HepG2 (cell line): ENCODE results near the gene GRM8.

ENCODE experiments used
- CENPT ChIP-seq: sonication (generic); formaldehyde crosslinking; IDR thresholded peaks from 2 replicates; pipeline ENCODE4 v1.8.0; 2022; ENCODE audit warnings: low read depth, mild to moderate bottlenecking, moderate library complexity, missing genetic modification reagents
- GABPA ChIP-seq, 2 experiments: IDR thresholded peaks; 2 replicates each; pipeline ENCODE4 v1.6.1; 2011 to 2016; ENCODE audit warnings: low read depth in 2 of 2, low read length in 1 of 2, missing biosample characterization in 1 of 2, missing genetic modification characterization in 1 of 2
- MLLT10 ChIP-seq: sonication (generic); formaldehyde crosslinking; IDR thresholded peaks from 2 replicates; pipeline ENCODE4 v1.4.0; 2020; ENCODE audit warnings: missing genetic modification reagents
- PHB2 ChIP-seq: fragments of 450-650 bp; IDR thresholded peaks from 2 replicates; pipeline ENCODE4 v1.6.1; 2018; ENCODE audit not compliant: partially characterized antibody
- POLR2A ChIP-seq, 2 experiments: IDR thresholded peaks; 2 replicates each; pipeline ENCODE4 v1.6.1; 2011; ENCODE audit warnings: low read depth in 2 of 2, low read length in 2 of 2, mild to moderate bottlenecking in 1 of 2, moderate library complexity in 1 of 2; ENCODE audit not compliant: insufficient read depth in 1 of 2
- SMAD1 ChIP-seq: sonication (generic); formaldehyde crosslinking; IDR thresholded peaks from 2 replicates; pipeline ENCODE4 v1.4.0; 2020; ENCODE audit warnings: missing genetic modification reagents, low read depth, mild to moderate bottlenecking, borderline replicate concordance
- TF ChIP-seq, protein P1 (sequence below): IDR thresholded peaks from 2 replicates; pipeline ENCODE4 v1.6.1; 2016; ENCODE audit warnings: low read depth, control low read depth

DNA sequence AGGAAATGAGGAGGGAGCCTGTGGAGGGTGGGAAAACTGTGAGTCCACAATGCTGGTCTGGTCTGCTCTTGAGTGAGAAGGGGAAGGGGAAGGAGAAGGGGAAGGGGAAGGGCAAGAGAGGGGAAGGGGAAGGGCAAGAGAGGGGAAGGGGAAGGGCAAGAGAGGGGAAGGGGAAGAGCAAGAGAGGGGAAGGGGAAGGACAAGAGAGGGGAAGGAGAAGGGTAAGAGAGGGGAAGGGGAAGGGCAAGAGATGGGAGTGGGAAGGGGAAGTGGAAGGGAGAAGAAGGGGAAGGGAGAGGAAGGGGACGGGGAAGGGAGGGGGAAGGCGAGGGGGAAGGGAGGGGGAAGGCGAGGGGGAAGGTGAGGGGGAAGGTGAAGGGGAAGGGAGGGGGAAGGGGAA, 213.2 kb downstream of the GRM8 start:
- TF ChIP-seq MLLT10 (no peak), CENPT (no peak), PHB2 (no peak), SMAD1 (CRISPR knock-in tag) (no peak), POLR2A (IDR thresholded peaks at IDR 0.05; ENCODE audit: insufficient read depth in 1 of 2, low read depth in 2 of 2, low read length in 2 of 2) (no peak), GABPA (IDR thresholded peaks at IDR 0.05; ENCODE audit: low read depth, low read length) (no peak), GABPA (CRISPR knock-in tag; IDR thresholded peaks at IDR 0.05; ENCODE audit: low read depth) (no peak)
- TF ChIP-seq, protein P1, sequence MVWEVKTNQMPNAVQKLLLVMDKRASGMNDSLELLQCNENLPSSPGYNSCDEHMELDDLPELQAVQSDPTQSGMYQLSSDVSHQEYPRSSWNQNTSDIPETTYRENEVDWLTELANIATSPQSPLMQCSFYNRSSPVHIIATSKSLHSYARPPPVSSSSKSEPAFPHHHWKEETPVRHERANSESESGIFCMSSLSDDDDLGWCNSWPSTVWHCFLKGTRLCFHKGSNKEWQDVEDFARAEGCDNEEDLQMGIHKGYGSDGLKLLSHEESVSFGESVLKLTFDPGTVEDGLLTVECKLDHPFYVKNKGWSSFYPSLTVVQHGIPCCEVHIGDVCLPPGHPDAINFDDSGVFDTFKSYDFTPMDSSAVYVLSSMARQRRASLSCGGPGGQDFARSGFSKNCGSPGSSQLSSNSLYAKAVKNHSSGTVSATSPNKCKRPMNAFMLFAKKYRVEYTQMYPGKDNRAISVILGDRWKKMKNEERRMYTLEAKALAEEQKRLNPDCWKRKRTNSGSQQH (CRISPR knock-in tag): no peak
